AG09319 (cell line): Measurements from ENCODE around the gene TMPRSS4.
A peak's percentile ranks its signal among the peaks of the same experiment; 100 is the strongest.

Experiments
- DNase-seq: peaks from one replicate; pipeline ENCODE4 v3.0.0-alpha.2; 2010; ENCODE audit warnings: low read depth; ENCODE audit errors: extremely low read depth
- CTCF ChIP-seq: IDR thresholded peaks from 2 replicates; pipeline ENCODE4 v1.5.1; 2011; ENCODE audit warnings: low read depth, mild to moderate bottlenecking, inconsistent platforms, low read length, moderate library complexity

Gene TMPRSS4

GRCh38 chr11:118139578-118139977 lies 62.7 kb downstream of the TMPRSS4 start:
- no peak for TF ChIP-seq CTCF

GRCh38 chr11:118142081-118142480 lies 65.2 kb downstream of the TMPRSS4 start:
- no peak for TF ChIP-seq CTCF
- DNase-seq: no peak

More at GRCh38 chr11:118139578-118139977, 62.7 kb downstream of the TMPRSS4 start:
- no peak for DNase-seq

- DNase-seq: no peak
- no peak for TF ChIP-seq CTCF
Observed at GRCh38 chr11:118142809-118143208, 65.9 kb downstream of the TMPRSS4 start.

GRCh38 chr11:118143661-118144185 lies 66.8 kb downstream of the TMPRSS4 start:
- no peak for TF ChIP-seq CTCF
- DNase-seq: no peak

GRCh38 chr11:118144301-118145268 lies 67.7 kb downstream of the TMPRSS4 start:
- TF ChIP-seq CTCF: no peak
- no peak for DNase-seq

GRCh38 chr11:118145285-118146227 lies 68.7 kb downstream of the TMPRSS4 start:
- peak; percentile 88 for TF ChIP-seq CTCF
- DNase-seq: peak; percentile 15
